Hepatocyte (in vitro differentiated cells): ENCODE results near the gene FRMD3.

ENCODE experiments used
- EZH2 ChIP-seq: fragments of 200-600 bp; sonication (generic); IDR thresholded peaks from 2 replicates; pipeline ENCODE4 v1.6.1; 2016; ENCODE audit warnings: antibody characterized with exemption, mild to moderate bottlenecking, borderline replicate concordance
- EZH2phosphoT487 ChIP-seq: fragments of 200-600 bp; sonication (generic); IDR thresholded peaks from one replicate; pipeline ENCODE4 v1.6.1; 2018; ENCODE audit warnings: antibody characterized with exemption, mild to moderate bottlenecking, low read depth, moderate library complexity; ENCODE audit not compliant: unreplicated experiment, severe bottlenecking
- TF ChIP-seq, protein P1 (sequence below): fragments of 200-600 bp; sonication (generic); IDR thresholded peaks from 2 replicates; pipeline ENCODE4 v1.5.1; 2016; ENCODE audit warnings: antibody characterized with exemption, mild to moderate bottlenecking; ENCODE audit not compliant: poor library complexity

GRCh38 chr9:83505282-83505681, 32.9 kb downstream of the FRMD3 start:
- TF ChIP-seq, protein P1, sequence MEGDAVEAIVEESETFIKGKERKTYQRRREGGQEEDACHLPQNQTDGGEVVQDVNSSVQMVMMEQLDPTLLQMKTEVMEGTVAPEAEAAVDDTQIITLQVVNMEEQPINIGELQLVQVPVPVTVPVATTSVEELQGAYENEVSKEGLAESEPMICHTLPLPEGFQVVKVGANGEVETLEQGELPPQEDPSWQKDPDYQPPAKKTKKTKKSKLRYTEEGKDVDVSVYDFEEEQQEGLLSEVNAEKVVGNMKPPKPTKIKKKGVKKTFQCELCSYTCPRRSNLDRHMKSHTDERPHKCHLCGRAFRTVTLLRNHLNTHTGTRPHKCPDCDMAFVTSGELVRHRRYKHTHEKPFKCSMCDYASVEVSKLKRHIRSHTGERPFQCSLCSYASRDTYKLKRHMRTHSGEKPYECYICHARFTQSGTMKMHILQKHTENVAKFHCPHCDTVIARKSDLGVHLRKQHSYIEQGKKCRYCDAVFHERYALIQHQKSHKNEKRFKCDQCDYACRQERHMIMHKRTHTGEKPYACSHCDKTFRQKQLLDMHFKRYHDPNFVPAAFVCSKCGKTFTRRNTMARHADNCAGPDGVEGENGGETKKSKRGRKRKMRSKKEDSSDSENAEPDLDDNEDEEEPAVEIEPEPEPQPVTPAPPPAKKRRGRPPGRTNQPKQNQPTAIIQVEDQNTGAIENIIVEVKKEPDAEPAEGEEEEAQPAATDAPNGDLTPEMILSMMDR = no peak
- TF ChIP-seq EZH2 = no peak
- no peak for TF ChIP-seq EZH2phosphoT487
